Bronchial epithelial cell (primary cell): ENCODE results near the gene RNF187. TPM values are rescaled to one million over a fixed set of nuclear protein-coding genes. Genes with fewer than 3 reads are reported as not detected.

Experiments
- DNase-seq: peaks from one replicate; pipeline ENCODE4 v3.0.0-alpha.2; 2010; ENCODE audit warnings: low read depth
- FAIRE-seq: peaks from 2 replicates; lab custom pipeline; 2011; peaks lifted over from hg19 to GRCh38; lab: Jason Lieb, UNC
- H3K27me3 ChIP-seq: 2 replicates; pipeline ENCODE4 v1.5.1; 2011; ENCODE audit warnings: low read length; ENCODE audit not compliant: control insufficient read depth, insufficient read depth
- H3K36me3 ChIP-seq: 2 replicates; pipeline ENCODE4 v1.5.1; 2011; ENCODE audit warnings: low read length; ENCODE audit not compliant: control insufficient read depth, insufficient read depth
- H3K4me3 ChIP-seq: 2 replicates; pipeline ENCODE4 v1.5.1; 2011; ENCODE audit warnings: mild to moderate bottlenecking, low read depth, low read length, control low read depth
- CTCF ChIP-seq: IDR thresholded peaks from 2 replicates; pipeline ENCODE4 v1.5.1; 2011; ENCODE audit warnings: mild to moderate bottlenecking, moderate library complexity, low read length, control low read depth, inconsistent platforms; ENCODE audit not compliant: insufficient read depth, severe bottlenecking
- total RNA-seq: library from RNA; depleted of rRNA; stranded (reverse); fragments of >200 nt; gene quantifications from 2 replicates; pipeline ENCODE4 v1.2.1, GENCODE V29; 2014

Gene RNF187
- total RNA-seq, 1 donor from 2014 or later: 147 TPM

GRCh38 chr1:228493141-228494043 is 6.2 kb downstream of the RNF187 start:
- FAIRE-seq (no peak), DNase-seq (no peak)
- no peak overlapping the region for H3K4me3 ChIP-seq
- TF ChIP-seq CTCF: no peak
- H3K36me3 ChIP-seq: peaks cover 25% of the 10 kb centered on the region
- H3K27me3 ChIP-seq: no peaks in the 10 kb centered on the region

- FAIRE-seq (no peak), DNase-seq (no peak)
- no peaks in the 10 kb centered on the region for H3K27me3 ChIP-seq
- H3K4me3 ChIP-seq: no peak overlapping the region
- H3K36me3 ChIP-seq: peaks cover 25% of the 10 kb centered on the region
- TF ChIP-seq CTCF: no peak
Observed at GRCh38 chr1:228494044-228494353, 6.8 kb downstream of the RNF187 start.

GRCh38 chr1:228494391-228494790 is 7.2 kb downstream of the RNF187 start:
- no peak for DNase-seq
- Histone ChIP-seq H3K36me3 (peaks cover 22% of the 10 kb centered on the region), H3K4me3 (no peak overlapping the region), H3K27me3 (no peaks in the 10 kb centered on the region)
- no peak for FAIRE-seq
- no peak for TF ChIP-seq CTCF

- no peak overlapping the region for H3K4me3 ChIP-seq
- H3K27me3 ChIP-seq: no peaks in the 10 kb centered on the region
- FAIRE-seq: no peak
- DNase-seq: no peak
- TF ChIP-seq CTCF: no peak
- H3K36me3 ChIP-seq: peaks cover 18% of the 10 kb centered on the region
Observed at GRCh38 chr1:228494970-228495853, 8.0 kb downstream of the RNF187 start.

- H3K27me3 ChIP-seq: no peaks in the 10 kb centered on the region
- H3K36me3 ChIP-seq: peaks cover 12% of the 10 kb centered on the region
- no peak overlapping the region for H3K4me3 ChIP-seq
- no peak for TF ChIP-seq CTCF
- no peak for FAIRE-seq
- no peak for DNase-seq
Observed at GRCh38 chr1:228496084-228496483, 8.9 kb downstream of the RNF187 start.
